ENCODE data around the gene PDLIM3. TPM values are rescaled to one million over a fixed set of nuclear protein-coding genes. Genes with fewer than 3 reads are reported as not detected.

Gene PDLIM3
- total RNA-seq, 1 donor from 2014 or later: 1.6 TPM

DNA sequence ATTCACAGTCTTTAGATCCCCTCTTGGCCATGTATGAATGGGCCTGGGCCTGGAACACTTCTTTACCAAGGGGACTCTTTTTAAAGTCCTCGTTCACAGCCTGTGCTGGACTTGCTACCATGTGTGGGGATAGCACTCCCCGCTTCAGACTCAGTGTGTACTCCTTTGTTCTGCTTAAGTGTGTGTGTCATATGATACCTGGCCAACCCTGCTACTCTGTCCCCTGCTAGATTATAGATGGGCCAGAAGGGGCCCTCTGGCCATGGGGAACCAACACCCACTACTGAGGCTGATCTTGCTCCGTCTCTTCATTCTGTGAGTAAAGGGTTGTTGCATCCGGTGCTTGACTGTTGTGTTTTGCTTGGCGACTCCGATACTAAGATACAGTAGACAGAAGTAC lies 71.8 kb downstream of the PDLIM3 start:
- H3K36me3 ChIP-seq (ENCODE audit: control insufficient read depth, insufficient read depth, low read length): no peaks in the 10 kb centered on the region
- TF ChIP-seq, protein P1, sequence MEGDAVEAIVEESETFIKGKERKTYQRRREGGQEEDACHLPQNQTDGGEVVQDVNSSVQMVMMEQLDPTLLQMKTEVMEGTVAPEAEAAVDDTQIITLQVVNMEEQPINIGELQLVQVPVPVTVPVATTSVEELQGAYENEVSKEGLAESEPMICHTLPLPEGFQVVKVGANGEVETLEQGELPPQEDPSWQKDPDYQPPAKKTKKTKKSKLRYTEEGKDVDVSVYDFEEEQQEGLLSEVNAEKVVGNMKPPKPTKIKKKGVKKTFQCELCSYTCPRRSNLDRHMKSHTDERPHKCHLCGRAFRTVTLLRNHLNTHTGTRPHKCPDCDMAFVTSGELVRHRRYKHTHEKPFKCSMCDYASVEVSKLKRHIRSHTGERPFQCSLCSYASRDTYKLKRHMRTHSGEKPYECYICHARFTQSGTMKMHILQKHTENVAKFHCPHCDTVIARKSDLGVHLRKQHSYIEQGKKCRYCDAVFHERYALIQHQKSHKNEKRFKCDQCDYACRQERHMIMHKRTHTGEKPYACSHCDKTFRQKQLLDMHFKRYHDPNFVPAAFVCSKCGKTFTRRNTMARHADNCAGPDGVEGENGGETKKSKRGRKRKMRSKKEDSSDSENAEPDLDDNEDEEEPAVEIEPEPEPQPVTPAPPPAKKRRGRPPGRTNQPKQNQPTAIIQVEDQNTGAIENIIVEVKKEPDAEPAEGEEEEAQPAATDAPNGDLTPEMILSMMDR (IDR thresholded peaks at IDR 0.05; ENCODE audit: insufficient read depth, low read length, severe bottlenecking): no peak
- DNase-seq (ENCODE audit: low read depth): no peak
- peaks cover 6% of the 10 kb centered on the region for H3K27me3 ChIP-seq (ENCODE audit: control insufficient read depth, insufficient read depth, low read length)
- no peak overlapping the region for H3K4me3 ChIP-seq (ENCODE audit: low read depth, low read length)
- FAIRE-seq: no peak

DNA sequence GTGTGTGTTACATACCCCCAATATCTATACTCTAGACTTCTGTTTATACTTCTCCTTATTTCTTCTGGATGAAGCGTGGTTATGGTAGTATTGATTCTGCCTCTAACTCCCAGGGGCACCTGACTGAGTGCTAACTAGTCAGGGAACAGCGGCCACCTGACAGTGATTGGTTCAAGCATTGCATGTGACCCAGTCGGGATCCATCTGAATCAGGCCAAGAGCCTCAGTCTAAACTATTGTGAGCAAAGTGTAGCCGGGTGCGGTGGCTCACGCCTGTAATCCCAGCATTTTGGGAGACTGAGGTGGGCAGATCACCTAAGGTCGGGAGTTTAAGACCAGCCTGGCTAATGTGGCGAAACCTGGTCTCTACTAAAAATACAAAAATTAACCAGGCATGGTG lies 73.7 kb downstream of the PDLIM3 start:
- FAIRE-seq (no peak), DNase-seq (ENCODE audit: low read depth) (no peak)
- no peaks in the 10 kb centered on the region for H3K36me3 ChIP-seq (ENCODE audit: control insufficient read depth, insufficient read depth, low read length)
- no peak overlapping the region for H3K4me3 ChIP-seq (ENCODE audit: low read depth, low read length)
- TF ChIP-seq, protein P1 (IDR thresholded peaks at IDR 0.05; ENCODE audit: insufficient read depth, low read length, severe bottlenecking): no peak
- peaks cover 4% of the 10 kb centered on the region for H3K27me3 ChIP-seq (ENCODE audit: control insufficient read depth, insufficient read depth, low read length)

DNA sequence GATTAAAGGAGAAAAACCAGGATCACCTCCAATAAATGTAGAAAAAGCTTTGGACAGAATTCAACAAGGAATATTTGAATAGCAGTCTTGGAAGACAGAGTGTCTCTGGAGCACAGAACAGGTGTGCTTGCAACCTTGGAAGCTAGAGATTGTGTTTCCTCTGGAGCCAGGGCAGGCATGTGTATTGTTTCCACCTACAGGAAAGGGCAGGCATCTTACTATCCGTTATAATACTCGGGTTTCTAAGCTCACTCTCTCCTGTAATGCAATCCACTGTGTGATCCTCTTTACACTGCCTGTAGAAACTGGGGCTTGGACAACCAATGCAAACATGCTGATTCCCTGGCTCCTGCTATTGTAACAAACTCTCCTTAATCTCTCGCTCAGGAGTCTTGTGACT lies 78.2 kb downstream of the PDLIM3 start:
- Histone ChIP-seq H3K27me3 (ENCODE audit: control insufficient read depth, insufficient read depth, low read length) (no peaks in the 10 kb centered on the region), H3K36me3 (ENCODE audit: control insufficient read depth, insufficient read depth, low read length) (no peaks in the 10 kb centered on the region), H3K4me3 (ENCODE audit: low read depth, low read length) (no peak overlapping the region)
- DNase-seq (ENCODE audit: low read depth) (no peak), FAIRE-seq (no peak)
- TF ChIP-seq, protein P1 (IDR thresholded peaks at IDR 0.05; ENCODE audit: insufficient read depth, low read length, severe bottlenecking): no peak

DNA sequence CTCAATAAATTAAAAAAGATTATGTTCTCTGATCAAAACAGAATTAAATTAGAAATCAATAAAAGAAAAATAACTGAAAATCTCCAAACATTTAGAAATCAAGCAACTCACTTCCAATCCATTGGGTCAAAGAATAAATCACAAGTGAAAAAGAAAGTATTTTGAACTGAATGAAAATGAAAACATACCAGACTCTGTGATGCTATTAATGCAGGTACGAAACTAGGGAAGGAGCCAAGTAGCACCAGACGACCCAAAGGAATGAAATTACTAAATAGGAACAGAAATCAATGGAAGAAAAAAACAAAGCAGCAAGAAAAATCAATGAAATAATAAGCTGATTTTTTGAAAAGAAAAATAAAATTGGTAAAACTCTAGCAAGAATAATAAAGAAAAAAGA lies 79.2 kb downstream of the PDLIM3 start:
- no peaks in the 10 kb centered on the region for H3K27me3 ChIP-seq (ENCODE audit: control insufficient read depth, insufficient read depth, low read length)
- FAIRE-seq (no peak), DNase-seq (ENCODE audit: low read depth) (no peak)
- TF ChIP-seq, protein P1 (IDR thresholded peaks at IDR 0.05; ENCODE audit: insufficient read depth, low read length, severe bottlenecking): no peak
- no peak overlapping the region for H3K4me3 ChIP-seq (ENCODE audit: low read depth, low read length)
- no peaks in the 10 kb centered on the region for H3K36me3 ChIP-seq (ENCODE audit: control insufficient read depth, insufficient read depth, low read length)

Other genes starting within 250 kb of the PDLIM3 start
- gene LRP2BP, start 139.6 kb downstream of the PDLIM3 start, total RNA-seq: 0.53 and 0.64 TPM in 2 replicates
- gene ANKRD37, start 138.7 kb downstream of the PDLIM3 start, total RNA-seq: 8.4 and 8.6 TPM in 2 replicates
- 27.4 and 29.2 TPM in 2 replicates for gene UFSP2, start 109.5 kb downstream of the PDLIM3 start, total RNA-seq
- under 0.01 and 0.13 TPM in 2 replicates for gene CCDC110, start 63.8 kb downstream of the PDLIM3 start, total RNA-seq